Activated T-cell treated with anti-CD3 and anti-CD28 coated beads for 48 hours (primary cell): ENCODE data around the gene SULT1A2.
"Not testable (repeated sequence)": the region's sequence is repeated elsewhere in the genome, so short reads cannot be mapped to it uniquely, and the experiment has no call there.

ENCODE experiments used
- DNase-seq: peaks from one replicate; pipeline ENCODE4 v3.0.0-alpha.2; 2020; ENCODE audit warnings: low read depth

Gene SULT1A2

GRCh38 chr16:28609631-28610594 is 13.1 kb upstream of the SULT1A2 start, which contains the start of gene SULT1A1:
Gene SULT1A1, minus strand, starts transcription at chr16:28610044. Its CDS starts 1,189 bp downstream, at chr16:28608855.
- no peak for DNase-seq

GRCh38 chr16:28608867-28609596 is 12.2 kb upstream of the SULT1A2 start:
- not testable (repeated sequence) for DNase-seq

- DNase-seq = not testable (repeated sequence)
These were observed 11.6 kb upstream of the SULT1A2 start for GRCh38 chr16:28608496-28608808.

- DNase-seq = not testable (repeated sequence)
These were observed 11.0 kb upstream of the SULT1A2 start for GRCh38 chr16:28607681-28608495.

- no peak for DNase-seq
These were observed 10.3 kb upstream of the SULT1A2 start for GRCh38 chr16:28607116-28607623.

- DNase-seq = no peak
These were observed 9.7 kb upstream of the SULT1A2 start for GRCh38 chr16:28606291-28607115.

GRCh38 chr16:28604186-28604565 is 7.3 kb upstream of the SULT1A2 start:
- DNase-seq = no peak

- DNase-seq = no peak
These were observed 6.7 kb upstream of the SULT1A2 start for GRCh38 chr16:28603381-28604185.

GRCh38 chr16:28602529-28602928 is 5.7 kb upstream of the SULT1A2 start:
- DNase-seq = no peak

GRCh38 chr16:28602062-28602461 is 5.2 kb upstream of the SULT1A2 start:
- not testable (repeated sequence) for DNase-seq

- not testable (repeated sequence) for DNase-seq
These were observed 4.7 kb upstream of the SULT1A2 start for GRCh38 chr16:28601589-28601988.

- not testable (repeated sequence) for DNase-seq
These were observed 4.1 kb upstream of the SULT1A2 start for GRCh38 chr16:28600965-28601364.

- DNase-seq = not testable (repeated sequence)
These were observed 2.8 kb upstream of the SULT1A2 start for GRCh38 chr16:28599377-28600285.

GRCh38 chr16:28597692-28598261 is 927 bp upstream of the SULT1A2 start:
- no peak for DNase-seq

- no peak for DNase-seq
These were observed 677 bp downstream of the SULT1A2 start for GRCh38 chr16:28596115-28596630.

GRCh38 chr16:28595451-28595850 is 1.4 kb downstream of the SULT1A2 start:
- DNase-seq = not testable (repeated sequence)

GRCh38 chr16:28592979-28593553 is 3.8 kb downstream of the SULT1A2 start:
- DNase-seq = no peak

GRCh38 chr16:28592511-28592910 is 4.3 kb downstream of the SULT1A2 start:
- no peak for DNase-seq
